ENCODE data around the gene GMFB. TPM values are rescaled to one million over a fixed set of nuclear protein-coding genes. Genes with fewer than 3 reads are reported as not detected.
A peak's percentile ranks its signal among the peaks of the same experiment; 100 is the strongest.

GMFB gene
- polyA plus RNA-seq, 5 donors = 52.7 to 88.9 (median 65.6) TPM

- no peak for DNase-seq
Measured at GRCh38 chr14:54498095-54498531, 9.3 kb upstream of the GMFB start.

- DNase-seq = no peak
Measured at GRCh38 chr14:54497224-54497623, 8.4 kb upstream of the GMFB start.

- DNase-seq = no peak
Measured at GRCh38 chr14:54493293-54493692, 4.5 kb upstream of the GMFB start.

GRCh38 chr14:54490445-54491175 is 1.8 kb upstream of the GMFB start:
- DNase-seq = no peak

GRCh38 chr14:54489731-54490444 is 1.1 kb upstream of the GMFB start:
- no peak for DNase-seq

- DNase-seq = no peak
Measured at GRCh38 chr14:54489318-54489683, 521 bp upstream of the GMFB start.

- no peak for DNase-seq
Measured at GRCh38 chr14:54488318-54488645, 498 bp downstream of the GMFB start.

GRCh38 chr14:54487771-54488170 is 1.0 kb downstream of the GMFB start:
- no peak for DNase-seq

GRCh38 chr14:54486685-54487084 is 2.1 kb downstream of the GMFB start:
- DNase-seq = no peak

- no peak for DNase-seq
Measured at GRCh38 chr14:54483846-54484245, 4.9 kb downstream of the GMFB start.

GRCh38 chr14:54483073-54483745 is 5.6 kb downstream of the GMFB start:
- DNase-seq = no peak

GRCh38 chr14:54481695-54482094 is 7.1 kb downstream of the GMFB start:
- DNase-seq = no peak

GRCh38 chr14:54480830-54481562 is 7.8 kb downstream of the GMFB start:
- no peak for DNase-seq

GRCh38 chr14:54478636-54479215 is 10.1 kb downstream of the GMFB start:
- DNase-seq = no peak

- DNase-seq = no peak
Measured at GRCh38 chr14:54475911-54476310, 12.9 kb downstream of the GMFB start.

- peak in 1 of 2 donors; percentile 6 for DNase-seq
Measured at GRCh38 chr14:54475187-54475899, 13.4 kb downstream of the GMFB start.

- DNase-seq = no peak
Measured at GRCh38 chr14:54474232-54474793, 14.5 kb downstream of the GMFB start.

GRCh38 chr14:54472315-54472714 is 16.5 kb downstream of the GMFB start:
- no peak for DNase-seq

GRCh38 chr14:54471641-54472040 is 17.1 kb downstream of the GMFB start:
- no peak for DNase-seq

- no peak for DNase-seq
Measured at GRCh38 chr14:54470701-54471100, 18.1 kb downstream of the GMFB start.

- DNase-seq = no peak
Measured at GRCh38 chr14:54467280-54467679, 21.5 kb downstream of the GMFB start.

All from right lung (tissue), 5 donors.